ENCODE measurements around the gene LAPTM4A. TPM values are rescaled to one million over a fixed set of nuclear protein-coding genes. Genes with fewer than 3 reads are reported as not detected.
A peak's percentile ranks its signal among the peaks of the same experiment; 100 is the strongest.

LAPTM4A gene
- total RNA-seq, 1 donor from 2014 or later, result 60.0 TPM

- H3K4me3 ChIP-seq (ENCODE audit: low read depth, low read length), result no peak overlapping the region
- no peaks in the 10 kb centered on the region for H3K27me3 ChIP-seq (ENCODE audit: control insufficient read depth, insufficient read depth, low read length)
- TF ChIP-seq CTCF (IDR thresholded peaks at IDR 0.05; ENCODE audit: insufficient read depth, low read length, severe bottlenecking), result no peak
- no peak for DNase-seq (ENCODE audit: low read depth)
- no peak for FAIRE-seq
- H3K36me3 ChIP-seq (ENCODE audit: control insufficient read depth, insufficient read depth, low read length), result no peaks in the 10 kb centered on the region
Observed at GRCh38 chr2:20073460-20073859, 22.0 kb upstream of the LAPTM4A start.

- FAIRE-seq (no peak), DNase-seq (ENCODE audit: low read depth) (no peak)
- Histone ChIP-seq H3K36me3 (ENCODE audit: control insufficient read depth, insufficient read depth, low read length) (no peaks in the 10 kb centered on the region), H3K4me3 (ENCODE audit: low read depth, low read length) (no peak overlapping the region), H3K27me3 (ENCODE audit: control insufficient read depth, insufficient read depth, low read length) (no peaks in the 10 kb centered on the region)
- TF ChIP-seq CTCF (IDR thresholded peaks at IDR 0.05; ENCODE audit: insufficient read depth, low read length, severe bottlenecking), result no peak
Observed at GRCh38 chr2:20072436-20073158, 21.2 kb upstream of the LAPTM4A start.

GRCh38 chr2:20071397-20072383, 20.3 kb upstream of the LAPTM4A start:
- no peak for FAIRE-seq

GRCh38 chr2:20069756-20070155, 18.3 kb upstream of the LAPTM4A start:
- DNase-seq (ENCODE audit: low read depth) (peak; percentile 63), FAIRE-seq (no peak)
- TF ChIP-seq CTCF (IDR thresholded peaks at IDR 0.05; ENCODE audit: insufficient read depth, low read length, severe bottlenecking), result no peak
- no peaks in the 10 kb centered on the region for H3K36me3 ChIP-seq (ENCODE audit: control insufficient read depth, insufficient read depth, low read length)
- H3K4me3 ChIP-seq (ENCODE audit: low read depth, low read length), result no peak overlapping the region
- H3K27me3 ChIP-seq (ENCODE audit: control insufficient read depth, insufficient read depth, low read length), result no peaks in the 10 kb centered on the region

More at GRCh38 chr2:20071397-20072383, 20.3 kb upstream of the LAPTM4A start:
- no peaks in the 10 kb centered on the region for H3K36me3 ChIP-seq (ENCODE audit: control insufficient read depth, insufficient read depth, low read length)
- no peak for TF ChIP-seq CTCF (IDR thresholded peaks at IDR 0.05; ENCODE audit: insufficient read depth, low read length, severe bottlenecking)
- peak; percentile 83 for DNase-seq (ENCODE audit: low read depth)
- H3K4me3 ChIP-seq (ENCODE audit: low read depth, low read length), result no peak overlapping the region
- no peaks in the 10 kb centered on the region for H3K27me3 ChIP-seq (ENCODE audit: control insufficient read depth, insufficient read depth, low read length)

- Histone ChIP-seq H3K4me3 (ENCODE audit: low read depth, low read length) (no peak overlapping the region), H3K27me3 (ENCODE audit: control insufficient read depth, insufficient read depth, low read length) (no peaks in the 10 kb centered on the region), H3K36me3 (ENCODE audit: control insufficient read depth, insufficient read depth, low read length) (no peaks in the 10 kb centered on the region)
- FAIRE-seq (no peak), DNase-seq (ENCODE audit: low read depth) (peak; percentile 97)
- no peak for TF ChIP-seq CTCF (IDR thresholded peaks at IDR 0.05; ENCODE audit: insufficient read depth, low read length, severe bottlenecking)
Observed at GRCh38 chr2:20067992-20068584, 16.7 kb upstream of the LAPTM4A start.
